M059J (cell line): Measurements from ENCODE around the gene TMEM81. TPM values are rescaled to one million over a fixed set of nuclear protein-coding genes. Genes with fewer than 3 reads are reported as not detected.

Experiments
- DNase-seq: peaks from one replicate; pipeline ENCODE4 v3.0.0-alpha.2; 2012; ENCODE audit warnings: low read depth
- total RNA-seq: library from RNA; depleted of rRNA; stranded (reverse); fragments of >200 nt; shearing (Covaris generic); gene quantifications from 2 replicates; pipeline ENCODE4 v1.2.3, GENCODE V29; 2014; rRNA removed

Gene TMEM81
- total RNA-seq, 1 experiment from 2014 or later: 0.22 TPM

- DNase-seq: no peak
These were observed 46.7 kb downstream of the TMEM81 start for GRCh38 chr1:205037539-205037938.

Other genes starting within 250 kb of the TMEM81 start
- gene NFASC, start 213.6 kb downstream of the TMEM81 start, total RNA-seq: 17.6 and 24.1 TPM in 2 replicates
- not detected in 2 replicates for gene CNTN2, start 41.2 kb downstream of the TMEM81 start, total RNA-seq
- gene RBBP5, start 37.5 kb upstream of the TMEM81 start, total RNA-seq: 25.5 and 27.6 TPM in 2 replicates
- gene DSTYK, start 127.2 kb upstream of the TMEM81 start, total RNA-seq: 5.3 and 7.4 TPM in 2 replicates
- gene TMCC2, start 143.5 kb upstream of the TMEM81 start, total RNA-seq: 0.69 and 2.7 TPM in 2 replicates
- 6.7 and 8.4 TPM in 2 replicates for gene NUAK2, start 237.3 kb upstream of the TMEM81 start, total RNA-seq